ENCODE data around the gene KCNIP3.

KCNIP3 gene

DNA sequence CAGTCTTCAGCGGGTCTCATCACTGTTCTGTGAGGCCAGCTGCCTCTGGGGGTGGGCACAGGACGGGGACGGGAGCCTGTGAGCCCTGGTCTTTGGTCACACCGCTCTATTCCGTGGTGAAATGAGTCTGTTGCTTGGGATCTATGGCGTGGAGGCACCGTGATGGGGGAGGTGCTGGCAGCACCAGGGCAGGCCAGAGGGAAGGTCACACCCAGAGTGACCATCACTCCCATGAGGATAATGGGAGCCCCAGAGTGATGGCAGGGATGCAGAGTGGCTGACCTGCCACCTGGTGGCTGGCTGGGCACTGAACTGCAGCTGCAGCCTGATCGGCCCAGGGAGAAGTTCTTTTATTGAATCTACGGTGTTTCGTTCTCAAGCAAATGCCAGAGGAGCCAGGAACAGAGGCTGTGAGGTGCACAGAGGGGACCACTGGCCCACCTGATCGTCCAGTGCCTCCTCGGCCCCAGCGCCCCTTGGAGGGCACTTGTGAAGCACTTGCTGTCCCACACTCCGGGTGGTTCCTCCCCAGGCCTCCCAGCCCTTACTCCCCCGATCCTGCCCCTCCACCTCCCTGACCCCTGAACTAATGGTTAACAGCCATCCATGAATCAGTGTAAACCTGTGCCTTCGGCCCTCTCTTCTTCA, 17.9 kb downstream of the KCNIP3 start:
- H3K27ac ChIP-seq: no peak overlapping the region
- no peak for TF ChIP-seq ZFX (IDR thresholded peaks at IDR 0.05)
- TF ChIP-seq, protein P1, sequence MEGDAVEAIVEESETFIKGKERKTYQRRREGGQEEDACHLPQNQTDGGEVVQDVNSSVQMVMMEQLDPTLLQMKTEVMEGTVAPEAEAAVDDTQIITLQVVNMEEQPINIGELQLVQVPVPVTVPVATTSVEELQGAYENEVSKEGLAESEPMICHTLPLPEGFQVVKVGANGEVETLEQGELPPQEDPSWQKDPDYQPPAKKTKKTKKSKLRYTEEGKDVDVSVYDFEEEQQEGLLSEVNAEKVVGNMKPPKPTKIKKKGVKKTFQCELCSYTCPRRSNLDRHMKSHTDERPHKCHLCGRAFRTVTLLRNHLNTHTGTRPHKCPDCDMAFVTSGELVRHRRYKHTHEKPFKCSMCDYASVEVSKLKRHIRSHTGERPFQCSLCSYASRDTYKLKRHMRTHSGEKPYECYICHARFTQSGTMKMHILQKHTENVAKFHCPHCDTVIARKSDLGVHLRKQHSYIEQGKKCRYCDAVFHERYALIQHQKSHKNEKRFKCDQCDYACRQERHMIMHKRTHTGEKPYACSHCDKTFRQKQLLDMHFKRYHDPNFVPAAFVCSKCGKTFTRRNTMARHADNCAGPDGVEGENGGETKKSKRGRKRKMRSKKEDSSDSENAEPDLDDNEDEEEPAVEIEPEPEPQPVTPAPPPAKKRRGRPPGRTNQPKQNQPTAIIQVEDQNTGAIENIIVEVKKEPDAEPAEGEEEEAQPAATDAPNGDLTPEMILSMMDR (conservative IDR thresholded peaks at IDR 0.05): peak; percentile 79

- TF ChIP-seq, protein P1 (conservative IDR thresholded peaks at IDR 0.05): no peak
- H3K27ac ChIP-seq: no peak overlapping the region
Measured at GRCh38 chr2:95315801-95316411, 18.8 kb downstream of the KCNIP3 start.

- TF ChIP-seq, protein P1 (conservative IDR thresholded peaks at IDR 0.05): no peak
- TF ChIP-seq ZFX (IDR thresholded peaks at IDR 0.05): no peak
- H3K27ac ChIP-seq: no peak overlapping the region
Measured at GRCh38 chr2:95316466-95317122, 19.4 kb downstream of the KCNIP3 start.

DNA sequence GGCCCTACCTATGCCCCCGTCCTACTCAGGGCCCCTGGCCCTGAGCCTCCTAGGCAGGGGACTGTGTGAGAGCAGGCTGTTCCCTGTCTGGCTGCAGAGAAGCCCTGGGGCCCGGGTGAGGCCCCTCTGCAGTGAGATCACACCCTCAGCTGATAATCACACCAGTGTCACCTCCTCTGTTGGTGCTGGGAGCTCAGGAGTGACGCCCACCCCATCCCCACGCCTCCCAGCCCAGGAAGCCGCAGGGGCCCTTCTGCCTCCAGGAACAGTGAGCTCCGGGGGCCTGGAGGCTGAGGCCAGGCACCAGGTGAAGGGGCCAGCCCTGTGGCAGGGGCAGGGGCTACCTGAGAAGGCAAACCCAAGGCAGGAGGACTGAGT, 20.0 kb downstream of the KCNIP3 start:
- TF ChIP-seq, protein P1 (conservative IDR thresholded peaks at IDR 0.05): no peak
- TF ChIP-seq ZFX (IDR thresholded peaks at IDR 0.05): no peak
- H3K27ac ChIP-seq: no peak overlapping the region

- no peak overlapping the region for H3K27ac ChIP-seq
- no peak for TF ChIP-seq ZFX (IDR thresholded peaks at IDR 0.05)
Measured at GRCh38 chr2:95317665-95318425, 20.7 kb downstream of the KCNIP3 start.

GRCh38 chr2:95318431-95319220, 21.5 kb downstream of the KCNIP3 start:
- TF ChIP-seq, protein P1 (conservative IDR thresholded peaks at IDR 0.05): no peak
- no peak for TF ChIP-seq ZFX (IDR thresholded peaks at IDR 0.05)
- H3K27ac ChIP-seq: no peak overlapping the region

All from C4-2B (cell line).